HepG2 (cell line): ENCODE results near the gene STAM. TPM values are rescaled to one million over a fixed set of nuclear protein-coding genes. Genes with fewer than 3 reads are reported as not detected.

ENCODE experiments used
- ATAC-seq: fragments of 200-7000 bp; cut with Tn5 transposase; 3 replicates; pipeline ENCODE4 v1.9.1; 2020; ENCODE audit warnings: mild to moderate bottlenecking, moderate library complexity
- BruUV-seq: library from RNA; stranded (reverse); fragments of 400-500 nt; replicated peaks from 2 replicates; lab custom pipeline; 2021; lab: Mats Ljungman, UMichigan
- CTCF ChIA-PET: fragments of 300-600 bp; formaldehyde crosslinking; extraction: SDS; loops from one replicate; lab custom pipeline; 2021; ENCODE audit warnings: low total read pairs, inconsistent platforms, low intra/inter-chr PET ratio; lab: Yijun Ruan, JAX
- POLR2A ChIA-PET: fragments of 350-600 bp; sonication (Branson Sonifier 250); formaldehyde crosslinking; loops from one replicate; lab custom pipeline; 2020; ENCODE audit warnings: antibody characterized with exemption, inconsistent platforms; lab: Yijun Ruan, JAX
- DNase-seq: peaks from one replicate; pipeline ENCODE4 v3.0.0-alpha.2; 2015; ENCODE audit warnings: low spot score
- FAIRE-seq: peaks from 3 replicates; lab custom pipeline; 2011; peaks lifted over from hg19 to GRCh38; lab: Jason Lieb, UNC
- H2AFZ ChIP-seq: one replicate; pipeline ENCODE4 v1.6.1; 2011; ENCODE audit warnings: low read length, inconsistent platforms
- H3K27ac ChIP-seq: fragments of 300-600 bp; 3 replicates; pipeline ENCODE4 v1.8.0; 2011; ENCODE audit warnings: mixed run types, mild to moderate bottlenecking, mixed read lengths, low read length, inconsistent platforms; ENCODE audit not compliant: insufficient read depth; ENCODE audit errors: extremely low read length
- H3K27me3 ChIP-seq, 2 experiments: fragments of 200-600 bp in 1 of 2; 2 replicates in 1 of 2; 3 replicates in 1 of 2; pipeline versions ENCODE4 v1.6.0 to v1.8.0; 2011; ENCODE audit warnings: low read length in 2 of 2, mild to moderate bottlenecking in 2 of 2, moderate library complexity in 2 of 2, inconsistent platforms in 1 of 2; ENCODE audit not compliant: insufficient read depth in 2 of 2, control insufficient read depth in 1 of 2
- H3K36me3 ChIP-seq, 2 experiments: fragments of 200-600 bp in 1 of 2; replicated peaks in 1 of 2; 2 replicates in 1 of 2; 3 replicates in 1 of 2; pipeline versions ENCODE4 v1.5.1 to v1.8.0; 2011; ENCODE audit warnings: low read length in 2 of 2, inconsistent platforms in 1 of 2; ENCODE audit not compliant: insufficient read depth in 2 of 2, control insufficient read depth in 1 of 2
- H3K4me1 ChIP-seq: 2 replicates; pipeline ENCODE4 v1.5.1; 2012; ENCODE audit warnings: low read length, inconsistent platforms; ENCODE audit not compliant: insufficient read depth
- H3K4me2 ChIP-seq: 2 replicates; pipeline ENCODE4 v1.6.0; 2011; ENCODE audit warnings: low read depth, low read length, inconsistent platforms
- H3K4me3 ChIP-seq, 3 experiments: fragments of 200-600 bp in 1 of 3; sonication (generic), shearing (Covaris generic) in 1 of 3; replicated peaks in 1 of 3; 2 replicates each; pipeline ENCODE4 v1.5.1; 2011 to 2016; ENCODE audit warnings: low read length in 3 of 3, inconsistent platforms in 2 of 3, low read depth in 2 of 3, mild to moderate bottlenecking in 2 of 3, control low read depth in 1 of 3, mixed read lengths in 1 of 3; ENCODE audit not compliant: insufficient read depth in 1 of 3
- H3K79me2 ChIP-seq: one replicate; pipeline ENCODE4 v1.6.1; 2011; ENCODE audit warnings: low read length, inconsistent platforms; ENCODE audit not compliant: insufficient read depth
- H3K9ac ChIP-seq: 2 replicates; pipeline ENCODE4 v1.6.0; 2011; ENCODE audit warnings: mild to moderate bottlenecking, low read depth, low read length, inconsistent platforms; ENCODE audit not compliant: insufficient read depth
- H3K9me3 ChIP-seq: 2 replicates; pipeline ENCODE4 v1.5.1; 2012; ENCODE audit warnings: mild to moderate bottlenecking, low read length
- H4K20me1 ChIP-seq: 2 replicates; pipeline ENCODE4 v1.6.0; 2011; ENCODE audit warnings: inconsistent platforms, mild to moderate bottlenecking, low read length, moderate library complexity; ENCODE audit not compliant: insufficient read depth
- CBX1 ChIP-seq: IDR thresholded peaks from one replicate; pipeline ENCODE4 v1.6.1; 2016; ENCODE audit warnings: antibody characterized with exemption, low read depth
- CENPX ChIP-seq: sonication (generic); formaldehyde crosslinking; IDR thresholded peaks from 2 replicates; pipeline ENCODE4 v1.9.0; 2021; ENCODE audit warnings: mild to moderate bottlenecking, missing genetic modification reagents, moderate library complexity
- KDM5A ChIP-seq: fragments of 200-600 bp; sonication (generic); IDR thresholded peaks from 2 replicates; pipeline ENCODE4 v1.7.0; 2018; ENCODE audit warnings: antibody characterized with exemption, mild to moderate bottlenecking, low read length, borderline replicate concordance
- MAFF ChIP-seq: IDR thresholded peaks from 2 replicates; pipeline ENCODE4 v1.6.1; 2011; ENCODE audit warnings: low read depth, low read length, improper control_type of control experiment
- NFATC3 ChIP-seq: sonication (generic); formaldehyde crosslinking; IDR thresholded peaks from 2 replicates; pipeline ENCODE4 v1.5.1; 2020; ENCODE audit warnings: mild to moderate bottlenecking, missing genetic modification reagents
- SIX4 ChIP-seq: sonication (generic); formaldehyde crosslinking; IDR thresholded peaks from 2 replicates; pipeline ENCODE4 v1.4.0; 2020; ENCODE audit warnings: missing genetic modification reagents
- ZNF234 ChIP-seq: sonication (generic); formaldehyde crosslinking; conservative IDR thresholded peaks from 2 replicates; pipeline ENCODE4 v1.5.1; 2020; ENCODE audit warnings: mild to moderate bottlenecking, missing genetic modification reagents
- ZNF263 ChIP-seq: sonication (generic); formaldehyde crosslinking; IDR thresholded peaks from 2 replicates; pipeline ENCODE4 v1.4.0; 2020; ENCODE audit warnings: missing genetic modification reagents
- ZNF3 ChIP-seq: IDR thresholded peaks from 2 replicates; pipeline ENCODE4 v1.7.0; 2017; ENCODE audit warnings: inconsistent platforms
- ZNF614 ChIP-seq: IDR thresholded peaks from 2 replicates; pipeline ENCODE4 v1.6.1; 2018; ENCODE audit warnings: missing biosample characterization, missing genetic modification reagents, inconsistent platforms, borderline replicate concordance
- WGBS: methylation state at CpG from one replicate; pipeline ENCODE4 v1.1.6; 2017; ENCODE audit warnings: low lambda C conversion rate; 5-methylcytosine and 5-hydroxymethylcytosine counted together
- in situ Hi-C: cut with HindIII; loops from 2 replicates; pipeline ENCODE4 v1.10.0; 2017; ENCODE audit warnings: low pct_unique_long_range_greater_than_20kb; ENCODE audit not compliant: extremely low pct_ligation_motif_present
- intact Hi-C: fragments of 100-400 bp; cut with micrococcal nuclease; formaldehyde crosslinking; loops from one replicate; pipeline ENCODE4 v1.10.0; 2022; ENCODE audit not compliant: unreplicated experiment
- polyA plus RNA-seq, 8 experiments: library from polyadenylated mRNA; depleted of rRNA in 3 of 8; stranded (reverse) in 7 of 8; unstranded in 1 of 8; fragments of >200 nt; fragmentation: Illumina TruSeq in 4 of 8; extraction: Trizol in 4 of 8; gene quantifications; 2 replicates each; pipeline versions ENCODE4 v1.2.1 to v1.2.3, GENCODE V29; 2011 to 2016; ENCODE audit warnings: low read depth in 4 of 8, missing spikeins in 1 of 8, mixed read lengths in 1 of 8; ENCODE audit not compliant: insufficient read depth in 1 of 8
- total RNA-seq, 5 experiments: library from RNA; depleted of rRNA; stranded (reverse); fragments of >200 nt; fragmentation: Illumina TruSeq; extraction: Trizol; gene quantifications; 2 replicates each; pipeline ENCODE4 v1.2.3, GENCODE V29; 2016; ENCODE audit warnings: low read depth in 1 of 5
- TF ChIP-seq, protein P1 (sequence below): IDR thresholded peaks from 2 replicates; pipeline ENCODE4 v1.6.1; 2018; ENCODE audit warnings: missing genetic modification reagents
- TF ChIP-seq, protein P2 (sequence below): sonication (generic); formaldehyde crosslinking; IDR thresholded peaks from 2 replicates; pipeline ENCODE4 v1.5.1; 2020; ENCODE audit warnings: mild to moderate bottlenecking, missing genetic modification reagents
- TF ChIP-seq, protein P3 (sequence below): sonication (generic); formaldehyde crosslinking; IDR thresholded peaks from 2 replicates; pipeline ENCODE4 v1.4.0; 2020; ENCODE audit warnings: missing genetic modification reagents, borderline replicate concordance
- TF ChIP-seq, protein P4 (sequence below): sonication (generic); formaldehyde crosslinking; IDR thresholded peaks from 2 replicates; pipeline ENCODE4 v1.9.0; 2022; ENCODE audit warnings: missing genetic modification reagents, mild to moderate bottlenecking, borderline replicate concordance

STAM gene
- total and polyA plus RNA-seq, 2 of the 13 experiments (the other 11 are each of a cell fraction or from before 2014, with no cell fraction given), result 19.5 to 25.1 TPM

DNA sequence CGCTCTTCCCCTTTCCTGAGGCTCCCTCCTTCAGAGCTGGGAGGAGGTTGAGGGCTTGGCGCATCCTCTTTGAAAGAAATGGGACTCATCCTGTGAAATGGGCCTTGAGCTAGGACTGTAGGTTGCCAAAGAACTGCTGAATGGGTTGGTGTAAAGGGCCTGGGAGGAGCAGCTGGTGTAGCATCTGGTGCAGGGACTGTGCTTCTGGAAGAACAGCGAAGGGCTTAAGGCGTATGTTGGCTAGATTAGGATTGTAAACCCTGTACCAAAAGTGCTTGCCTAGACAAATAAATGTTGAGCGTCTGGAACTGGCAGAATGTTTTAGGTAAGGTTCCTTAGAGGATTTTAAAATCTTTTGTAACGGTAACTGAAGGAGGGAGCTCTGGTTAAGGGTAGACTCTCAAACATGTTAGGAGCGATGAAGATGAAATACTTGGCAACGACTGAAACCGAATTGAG lies 563 bp downstream of the STAM start:
- ChIA-PET POLR2A (interaction anchor here (0.8 to 3.6 kb wide), 10 partner anchors 10 to 1015 kb away, joined by 3 to 71 read pairs (median 4); partner anchors contain the start of genes ARL5B and HACD1), CTCF (no interaction called here)
- peaks cover 55% of the 10 kb centered on the region for H3K4me1 ChIP-seq
- no peaks in the 10 kb centered on the region for H3K9me3 ChIP-seq
- peak; percentile 81 for ATAC-seq
- peak overlapping the region; percentile 81 for H3K4me2 ChIP-seq
- peaks cover 73% of the 10 kb centered on the region for H3K79me2 ChIP-seq
- DNase-seq, result no peak
- H3K36me3 ChIP-seq, result no peaks in the 10 kb centered on the region
- in situ Hi-C loops (no loop called here), intact Hi-C loops (no loop called here)
- no TSS peak for BruUV-seq
- H3K9ac ChIP-seq, result peak overlapping the region; percentile 96
- 1% methylated on average over 8 of the region's 9 CpGs for WGBS
- H4K20me1 ChIP-seq, result no peaks in the 10 kb centered on the region; the same call in 1 of the 2 replicates
- peak overlapping the region; percentile 98 for H3K27ac ChIP-seq
- H3K27me3 ChIP-seq, result no peaks in the 10 kb centered on the region; a peak in 1 of 5 replicates
- H2AFZ ChIP-seq, result no peak overlapping the region
- H3K4me3 ChIP-seq, result peak overlapping the region; percentile 92 to 96 (median 95)
- peak; percentile 39 for FAIRE-seq
- TF ChIP-seq ZNF3 (no peak), ZNF614 (CRISPR knock-in tag) (0 out of 2 replicates have a peak, but pooled peaks have one; percentile 18), CENPX (no peak), ZNF234 (CRISPR knock-in tag) (no peak), MAFF (peak; percentile 72), ZNF263 (CRISPR knock-in tag) (0 out of 2 replicates have a peak, but pooled peaks have one; percentile 6), SIX4 (CRISPR knock-in tag) (no peak), NFATC3 (no peak), KDM5A (no peak), CBX1 (peak; percentile 11)
- TF ChIP-seq, protein P1, sequence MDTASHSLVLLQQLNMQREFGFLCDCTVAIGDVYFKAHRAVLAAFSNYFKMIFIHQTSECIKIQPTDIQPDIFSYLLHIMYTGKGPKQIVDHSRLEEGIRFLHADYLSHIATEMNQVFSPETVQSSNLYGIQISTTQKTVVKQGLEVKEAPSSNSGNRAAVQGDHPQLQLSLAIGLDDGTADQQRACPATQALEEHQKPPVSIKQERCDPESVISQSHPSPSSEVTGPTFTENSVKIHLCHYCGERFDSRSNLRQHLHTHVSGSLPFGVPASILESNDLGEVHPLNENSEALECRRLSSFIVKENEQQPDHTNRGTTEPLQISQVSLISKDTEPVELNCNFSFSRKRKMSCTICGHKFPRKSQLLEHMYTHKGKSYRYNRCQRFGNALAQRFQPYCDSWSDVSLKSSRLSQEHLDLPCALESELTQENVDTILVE (CRISPR knock-in tag), result no peak
- TF ChIP-seq, protein P2, sequence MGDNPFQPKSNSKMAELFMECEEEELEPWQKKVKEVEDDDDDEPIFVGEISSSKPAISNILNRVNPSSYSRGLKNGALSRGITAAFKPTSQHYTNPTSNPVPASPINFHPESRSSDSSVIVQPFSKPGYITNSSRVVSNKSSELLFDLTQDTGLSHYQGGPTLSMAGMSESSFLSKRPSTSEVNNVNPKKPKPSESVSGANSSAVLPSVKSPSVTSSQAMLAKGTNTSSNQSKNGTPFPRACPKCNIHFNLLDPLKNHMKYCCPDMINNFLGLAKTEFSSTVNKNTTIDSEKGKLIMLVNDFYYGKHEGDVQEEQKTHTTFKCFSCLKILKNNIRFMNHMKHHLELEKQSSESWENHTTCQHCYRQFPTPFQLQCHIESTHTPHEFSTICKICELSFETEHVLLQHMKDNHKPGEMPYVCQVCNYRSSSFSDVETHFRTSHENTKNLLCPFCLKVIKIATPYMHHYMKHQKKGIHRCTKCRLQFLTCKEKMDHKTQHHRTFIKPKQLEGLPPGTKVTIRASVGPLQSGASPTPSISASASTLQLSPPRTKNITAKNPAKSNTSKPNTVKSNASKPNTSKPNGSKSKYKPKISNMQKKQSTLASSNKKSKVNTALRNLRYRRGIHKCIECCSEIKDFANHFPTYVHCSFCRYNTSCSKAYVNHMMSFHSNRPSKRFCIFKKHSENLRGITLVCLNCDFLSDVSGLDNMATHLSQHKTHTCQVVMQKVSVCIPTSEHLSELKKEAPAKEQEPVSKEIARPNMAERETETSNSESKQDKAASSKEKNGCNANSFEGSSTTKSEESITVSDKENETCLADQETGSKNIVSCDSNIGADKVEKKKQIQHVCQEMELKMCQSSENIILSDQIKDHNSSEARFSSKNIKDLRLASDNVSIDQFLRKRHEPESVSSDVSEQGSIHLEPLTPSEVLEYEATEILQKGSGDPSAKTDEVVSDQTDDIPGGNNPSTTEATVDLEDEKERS, result peak; percentile 69; the same call in 1 of the 2 replicates
- TF ChIP-seq, protein P3, sequence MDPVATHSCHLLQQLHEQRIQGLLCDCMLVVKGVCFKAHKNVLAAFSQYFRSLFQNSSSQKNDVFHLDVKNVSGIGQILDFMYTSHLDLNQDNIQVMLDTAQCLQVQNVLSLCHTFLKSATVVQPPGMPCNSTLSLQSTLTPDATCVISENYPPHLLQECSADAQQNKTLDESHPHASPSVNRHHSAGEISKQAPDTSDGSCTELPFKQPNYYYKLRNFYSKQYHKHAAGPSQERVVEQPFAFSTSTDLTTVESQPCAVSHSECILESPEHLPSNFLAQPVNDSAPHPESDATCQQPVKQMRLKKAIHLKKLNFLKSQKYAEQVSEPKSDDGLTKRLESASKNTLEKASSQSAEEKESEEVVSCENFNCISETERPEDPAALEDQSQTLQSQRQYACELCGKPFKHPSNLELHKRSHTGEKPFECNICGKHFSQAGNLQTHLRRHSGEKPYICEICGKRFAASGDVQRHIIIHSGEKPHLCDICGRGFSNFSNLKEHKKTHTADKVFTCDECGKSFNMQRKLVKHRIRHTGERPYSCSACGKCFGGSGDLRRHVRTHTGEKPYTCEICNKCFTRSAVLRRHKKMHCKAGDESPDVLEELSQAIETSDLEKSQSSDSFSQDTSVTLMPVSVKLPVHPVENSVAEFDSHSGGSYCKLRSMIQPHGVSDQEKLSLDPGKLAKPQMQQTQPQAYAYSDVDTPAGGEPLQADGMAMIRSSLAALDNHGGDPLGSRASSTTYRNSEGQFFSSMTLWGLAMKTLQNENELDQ (CRISPR knock-in tag), result no peak
- TF ChIP-seq, protein P4, sequence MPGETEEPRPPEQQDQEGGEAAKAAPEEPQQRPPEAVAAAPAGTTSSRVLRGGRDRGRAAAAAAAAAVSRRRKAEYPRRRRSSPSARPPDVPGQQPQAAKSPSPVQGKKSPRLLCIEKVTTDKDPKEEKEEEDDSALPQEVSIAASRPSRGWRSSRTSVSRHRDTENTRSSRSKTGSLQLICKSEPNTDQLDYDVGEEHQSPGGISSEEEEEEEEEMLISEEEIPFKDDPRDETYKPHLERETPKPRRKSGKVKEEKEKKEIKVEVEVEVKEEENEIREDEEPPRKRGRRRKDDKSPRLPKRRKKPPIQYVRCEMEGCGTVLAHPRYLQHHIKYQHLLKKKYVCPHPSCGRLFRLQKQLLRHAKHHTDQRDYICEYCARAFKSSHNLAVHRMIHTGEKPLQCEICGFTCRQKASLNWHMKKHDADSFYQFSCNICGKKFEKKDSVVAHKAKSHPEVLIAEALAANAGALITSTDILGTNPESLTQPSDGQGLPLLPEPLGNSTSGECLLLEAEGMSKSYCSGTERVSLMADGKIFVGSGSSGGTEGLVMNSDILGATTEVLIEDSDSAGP (CRISPR knock-in tag), result 0 out of 2 replicates have a peak, but pooled peaks have one; percentile 52
